Keratinocyte (primary cell): ENCODE data around the gene INHBC. TPM values are rescaled to one million over a fixed set of nuclear protein-coding genes. Genes with fewer than 3 reads are reported as not detected.
A peak's percentile ranks its signal among the peaks of the same experiment; 100 is the strongest.

Source experiments
- DNase-seq: peaks from one replicate; pipeline ENCODE4 v3.0.0-alpha.2; 2011; ENCODE audit warnings: low read depth, missing footprints, low spot score
- FAIRE-seq: peaks from 2 replicates; lab custom pipeline; 2011; peaks lifted over from hg19 to GRCh38; lab: Jason Lieb, UNC
- H2AFZ ChIP-seq: 2 replicates; pipeline ENCODE4 v1.6.0; 2012; ENCODE audit warnings: low read length, control low read depth, inconsistent platforms; ENCODE audit not compliant: control insufficient read depth
- H3K27ac ChIP-seq: 2 replicates; pipeline ENCODE4 v1.5.1; 2011; ENCODE audit warnings: low read length; ENCODE audit not compliant: control insufficient read depth, insufficient read depth
- H3K27me3 ChIP-seq: 3 replicates; pipeline ENCODE4 v1.6.0; 2011; ENCODE audit warnings: low read length; ENCODE audit not compliant: control insufficient read depth, insufficient read depth; ENCODE audit errors: extremely low read depth
- H3K36me3 ChIP-seq, 2 experiments: 2 replicates in 1 of 2; 3 replicates in 1 of 2; pipeline ENCODE4 v1.5.1; 2011; ENCODE audit warnings: low read length in 2 of 2, mild to moderate bottlenecking in 1 of 2; ENCODE audit not compliant: control insufficient read depth in 2 of 2, insufficient read depth in 2 of 2; ENCODE audit errors: extremely low read depth in 1 of 2
- H3K4me1 ChIP-seq: 3 replicates; pipeline ENCODE4 v1.5.1; 2011; ENCODE audit warnings: low read length; ENCODE audit not compliant: control insufficient read depth, insufficient read depth; ENCODE audit errors: extremely low read depth
- H3K4me2 ChIP-seq: 3 replicates; pipeline ENCODE4 v1.6.0; 2011; ENCODE audit warnings: low read depth, low read length; ENCODE audit not compliant: control insufficient read depth, insufficient read depth; ENCODE audit errors: extremely low read depth
- H3K4me3 ChIP-seq, 3 experiments: fragments of 200-600 bp in 1 of 3; sonication (generic) in 1 of 3; 2 replicates in 2 of 3; 3 replicates in 1 of 3; pipeline ENCODE4 v1.5.1; 2011 to 2016; ENCODE audit warnings: low read length in 3 of 3, mild to moderate bottlenecking in 3 of 3, control low read depth in 2 of 3, inconsistent platforms in 1 of 3, low read depth in 1 of 3, mixed read lengths in 1 of 3, mixed run types in 1 of 3, moderate library complexity in 1 of 3; ENCODE audit not compliant: control insufficient read depth in 2 of 3, insufficient read depth in 2 of 3; ENCODE audit errors: extremely low read depth in 1 of 3
- H3K79me2 ChIP-seq: 2 replicates; pipeline ENCODE4 v1.6.0; 2012; ENCODE audit warnings: low read length; ENCODE audit not compliant: control insufficient read depth, insufficient read depth
- H3K9ac ChIP-seq: 3 replicates; pipeline ENCODE4 v1.6.0; 2011; ENCODE audit warnings: low read length; ENCODE audit not compliant: control insufficient read depth, insufficient read depth; ENCODE audit errors: extremely low read depth
- H3K9me1 ChIP-seq: 3 replicates; pipeline ENCODE4 v1.6.0; 2011; ENCODE audit warnings: low read length; ENCODE audit not compliant: control insufficient read depth, insufficient read depth; ENCODE audit errors: extremely low read depth
- H3K9me3 ChIP-seq: 2 replicates; pipeline ENCODE4 v1.5.1; 2012; ENCODE audit warnings: low read depth, low read length; ENCODE audit not compliant: control insufficient read depth
- H4K20me1 ChIP-seq: 3 replicates; pipeline ENCODE4 v1.6.0; 2011; ENCODE audit warnings: low read length; ENCODE audit not compliant: control insufficient read depth, insufficient read depth; ENCODE audit errors: extremely low read depth
- CTCF ChIP-seq, 3 experiments: IDR thresholded peaks in 1 of 3; conservative IDR thresholded peaks in 1 of 3; optimal IDR thresholded peaks in 1 of 3; 2 replicates in 2 of 3; 3 replicates in 1 of 3; pipeline versions ENCODE3 to v1.5.1; 2011; ENCODE audit warnings: low read length in 3 of 3, mild to moderate bottlenecking in 3 of 3, moderate library complexity in 2 of 3, control low read depth in 1 of 3, inconsistent platforms in 1 of 3; ENCODE audit not compliant: insufficient read depth in 2 of 3; ENCODE audit errors: extremely low read depth in 1 of 3
- EZH2 ChIP-seq: IDR thresholded peaks from one replicate; pipeline ENCODE4 v1.6.1; 2012; ENCODE audit warnings: inconsistent platforms, mild to moderate bottlenecking, low read length, moderate library complexity
- dilution Hi-C: fragments of 300-500 bp; cut with MboI; formaldehyde crosslinking; loops from one replicate; pipeline ENCODE4 v1.7.0; 2020; ENCODE audit warnings: low sequenced_read_pairs; ENCODE audit not compliant: extremely low pct_ligation_motif_present
- polyA plus RNA-seq, 5 experiments: library from polyadenylated mRNA; depleted of rRNA in 3 of 5; stranded (reverse) in 3 of 5; stranded (forward) in 1 of 5; unstranded in 1 of 5; fragments of >200 nt; gene quantifications; 1 replicate in 1 of 5; 2 replicates in 3 of 5; 3 replicates in 1 of 5; pipeline versions ENCODE4 v1.2.1 to v1.2.3, GENCODE V29; 2011 to 2012; ENCODE audit warnings: missing spikeins in 2 of 5, low read depth in 1 of 5, low replicate concordance in 1 of 5

The INHBC gene
- polyA plus RNA-seq, 1 donor (not counting 4 experiments of a cell fraction or from before 2014, with no cell fraction given), result 0.04 TPM

- H3K27ac ChIP-seq, result no peak overlapping the region
- no peaks in the 10 kb centered on the region for H4K20me1 ChIP-seq
- no peaks in the 10 kb centered on the region for H3K9me3 ChIP-seq
- dilution Hi-C loops, result no loop called here
- no peak for DNase-seq
- H3K9ac ChIP-seq, result no peak overlapping the region
- H3K9me1 ChIP-seq, result no peaks in the 10 kb centered on the region
- TF ChIP-seq EZH2 (peak; percentile 67), CTCF (optimal IDR thresholded peaks at IDR 0.05 in 1 of 3, IDR thresholded peaks at IDR 0.05 in 1 of 3, conservative IDR thresholded peaks at IDR 0.05 in 1 of 3; ENCODE audit: extremely low read depth in 1 of 3, insufficient read depth in 2 of 3, low read length in 3 of 3) (no peak)
- H2AFZ ChIP-seq, result no peak overlapping the region
- H3K4me1 ChIP-seq, result peaks cover 3% of the 10 kb centered on the region
- peaks cover 90% of the 10 kb centered on the region for H3K27me3 ChIP-seq
- no peak for FAIRE-seq
- H3K4me2 ChIP-seq, result no peak overlapping the region
- no peak overlapping the region for H3K4me3 ChIP-seq
- no peaks in the 10 kb centered on the region for H3K36me3 ChIP-seq
- H3K79me2 ChIP-seq, result no peaks in the 10 kb centered on the region
These were observed 40.3 kb downstream of the INHBC start for GRCh38 chr12:57474862-57475261.

GRCh38 chr12:57475271-57476161, 40.9 kb downstream of the INHBC start:
- Histone ChIP-seq H3K27ac (no peak overlapping the region), H3K27me3 (peaks cover 84% of the 10 kb centered on the region), H3K4me3 (no peak overlapping the region), H3K9me3 (no peaks in the 10 kb centered on the region), H4K20me1 (no peaks in the 10 kb centered on the region), H3K36me3 (no peaks in the 10 kb centered on the region), H2AFZ (no peak overlapping the region), H3K9ac (no peak overlapping the region), H3K4me1 (peaks cover 3% of the 10 kb centered on the region), H3K79me2 (no peaks in the 10 kb centered on the region), H3K4me2 (peak overlapping the region; percentile 40), H3K9me1 (no peaks in the 10 kb centered on the region)
- DNase-seq (no peak), FAIRE-seq (no peak)
- dilution Hi-C loops, result no loop called here
- peak in 1 of 3 experiments; percentile 15 for TF ChIP-seq CTCF (optimal IDR thresholded peaks at IDR 0.05 in 1 of 3, IDR thresholded peaks at IDR 0.05 in 1 of 3, conservative IDR thresholded peaks at IDR 0.05 in 1 of 3; ENCODE audit: extremely low read depth in 1 of 3, insufficient read depth in 2 of 3, low read length in 3 of 3)
- TF ChIP-seq EZH2, result peak; percentile 43
